HepG2 (cell line): ENCODE measurements around the gene FNDC7. TPM values are rescaled to one million over a fixed set of nuclear protein-coding genes. Genes with fewer than 3 reads are reported as not detected.

Source experiments
- ATAC-seq: fragments of 200-7000 bp; cut with Tn5 transposase; 3 replicates; pipeline ENCODE4 v1.9.1; 2020; ENCODE audit warnings: mild to moderate bottlenecking, moderate library complexity
- BruUV-seq: library from RNA; stranded (reverse); fragments of 400-500 nt; replicated peaks from 2 replicates; lab custom pipeline; 2021; lab: Mats Ljungman, UMichigan
- CTCF ChIA-PET: fragments of 300-600 bp; formaldehyde crosslinking; extraction: SDS; loops from one replicate; lab custom pipeline; 2021; ENCODE audit warnings: low total read pairs, inconsistent platforms, low intra/inter-chr PET ratio; lab: Yijun Ruan, JAX
- POLR2A ChIA-PET: fragments of 350-600 bp; sonication (Branson Sonifier 250); formaldehyde crosslinking; loops from one replicate; lab custom pipeline; 2020; ENCODE audit warnings: antibody characterized with exemption, inconsistent platforms; lab: Yijun Ruan, JAX
- DNase-seq: peaks from one replicate; pipeline ENCODE4 v3.0.0-alpha.2; 2015; ENCODE audit warnings: low spot score
- FAIRE-seq: peaks from 3 replicates; lab custom pipeline; 2011; peaks lifted over from hg19 to GRCh38; lab: Jason Lieb, UNC
- H2AFZ ChIP-seq: one replicate; pipeline ENCODE4 v1.6.1; 2011; ENCODE audit warnings: low read length, inconsistent platforms
- H3K27ac ChIP-seq: fragments of 300-600 bp; 3 replicates; pipeline ENCODE4 v1.8.0; 2011; ENCODE audit warnings: mixed run types, mild to moderate bottlenecking, mixed read lengths, low read length, inconsistent platforms; ENCODE audit not compliant: insufficient read depth; ENCODE audit errors: extremely low read length
- H3K27me3 ChIP-seq, 2 experiments: fragments of 200-600 bp in 1 of 2; 2 replicates in 1 of 2; 3 replicates in 1 of 2; pipeline versions ENCODE4 v1.6.0 to v1.8.0; 2011; ENCODE audit warnings: low read length in 2 of 2, mild to moderate bottlenecking in 2 of 2, moderate library complexity in 2 of 2, inconsistent platforms in 1 of 2; ENCODE audit not compliant: insufficient read depth in 2 of 2, control insufficient read depth in 1 of 2
- H3K36me3 ChIP-seq, 2 experiments: fragments of 200-600 bp in 1 of 2; replicated peaks in 1 of 2; 2 replicates in 1 of 2; 3 replicates in 1 of 2; pipeline versions ENCODE4 v1.5.1 to v1.8.0; 2011; ENCODE audit warnings: low read length in 2 of 2, inconsistent platforms in 1 of 2; ENCODE audit not compliant: insufficient read depth in 2 of 2, control insufficient read depth in 1 of 2
- H3K4me1 ChIP-seq: 2 replicates; pipeline ENCODE4 v1.5.1; 2012; ENCODE audit warnings: low read length, inconsistent platforms; ENCODE audit not compliant: insufficient read depth
- H3K4me2 ChIP-seq: 2 replicates; pipeline ENCODE4 v1.6.0; 2011; ENCODE audit warnings: low read depth, low read length, inconsistent platforms
- H3K4me3 ChIP-seq, 3 experiments: fragments of 200-600 bp in 1 of 3; sonication (generic), shearing (Covaris generic) in 1 of 3; replicated peaks in 1 of 3; 2 replicates each; pipeline ENCODE4 v1.5.1; 2011 to 2016; ENCODE audit warnings: low read length in 3 of 3, inconsistent platforms in 2 of 3, low read depth in 2 of 3, mild to moderate bottlenecking in 2 of 3, control low read depth in 1 of 3, mixed read lengths in 1 of 3; ENCODE audit not compliant: insufficient read depth in 1 of 3
- H3K79me2 ChIP-seq: one replicate; pipeline ENCODE4 v1.6.1; 2011; ENCODE audit warnings: low read length, inconsistent platforms; ENCODE audit not compliant: insufficient read depth
- H3K9ac ChIP-seq: 2 replicates; pipeline ENCODE4 v1.6.0; 2011; ENCODE audit warnings: mild to moderate bottlenecking, low read depth, low read length, inconsistent platforms; ENCODE audit not compliant: insufficient read depth
- H3K9me3 ChIP-seq: 2 replicates; pipeline ENCODE4 v1.5.1; 2012; ENCODE audit warnings: mild to moderate bottlenecking, low read length
- H4K20me1 ChIP-seq: 2 replicates; pipeline ENCODE4 v1.6.0; 2011; ENCODE audit warnings: inconsistent platforms, mild to moderate bottlenecking, low read length, moderate library complexity; ENCODE audit not compliant: insufficient read depth
- ARHGAP35 ChIP-seq: sonication (generic); formaldehyde crosslinking; IDR thresholded peaks from 2 replicates; pipeline ENCODE4 v1.9.0; 2022; ENCODE audit warnings: mild to moderate bottlenecking, inconsistent platforms, moderate library complexity, missing genetic modification reagents, borderline replicate concordance
- CREM ChIP-seq, 2 experiments: sonication (generic) in 1 of 2; formaldehyde crosslinking in 1 of 2; IDR thresholded peaks; 2 replicates each; pipeline versions ENCODE4 v1.4.0 to v1.6.1; 2016 to 2020; ENCODE audit warnings: antibody characterized with exemption in 1 of 2, mild to moderate bottlenecking in 1 of 2, missing genetic modification reagents in 1 of 2
- HNF4A ChIP-seq: sonication (generic); formaldehyde crosslinking; IDR thresholded peaks from 2 replicates; pipeline ENCODE4 v1.4.0; 2020; ENCODE audit warnings: missing genetic modification reagents
- IRF1 ChIP-seq: sonication (generic); formaldehyde crosslinking; IDR thresholded peaks from 2 replicates; pipeline ENCODE4 v1.4.0; 2020; ENCODE audit warnings: low read depth, mild to moderate bottlenecking, missing genetic modification reagents
- MBD4 ChIP-seq: IDR thresholded peaks from 2 replicates; pipeline ENCODE4 v1.6.1; 2012; ENCODE audit warnings: low read length, inconsistent platforms, borderline replicate concordance
- MXI1 ChIP-seq: IDR thresholded peaks from 3 replicates; pipeline ENCODE4 v1.6.1; 2012; ENCODE audit warnings: low read depth, low read length, inconsistent platforms, borderline replicate concordance
- NR2F1 ChIP-seq, 2 experiments: fragments of 450-650 bp in 1 of 2; formaldehyde crosslinking in 1 of 2; IDR thresholded peaks; 2 replicates each; pipeline versions ENCODE4 v1.5.0 to v1.6.1; 2016 to 2020; ENCODE audit warnings: mild to moderate bottlenecking in 1 of 2, missing compliant biosample characterization in 1 of 2, missing genetic modification reagents in 1 of 2, moderate library complexity in 1 of 2
- ZNF124 ChIP-seq: sonication (generic); formaldehyde crosslinking; IDR thresholded peaks from 2 replicates; pipeline ENCODE4 v1.4.0; 2020; ENCODE audit warnings: missing genetic modification reagents
- ZNF318 ChIP-seq: sonication (generic); formaldehyde crosslinking; IDR thresholded peaks from 2 replicates; pipeline ENCODE4 v1.4.0; 2020; ENCODE audit warnings: mild to moderate bottlenecking, missing genetic modification reagents
- ZNF550 ChIP-seq: sonication (generic); formaldehyde crosslinking; IDR thresholded peaks from 2 replicates; pipeline ENCODE4 v1.4.0; 2020; ENCODE audit warnings: mild to moderate bottlenecking, missing genetic modification reagents, borderline replicate concordance
- ZNF782 ChIP-seq: sonication (generic); formaldehyde crosslinking; IDR thresholded peaks from 2 replicates; pipeline ENCODE4 v1.4.0; 2020; ENCODE audit warnings: missing genetic modification reagents, mild to moderate bottlenecking, borderline replicate concordance
- ZNF784 ChIP-seq: sonication (generic); formaldehyde crosslinking; IDR thresholded peaks from 2 replicates; pipeline ENCODE4 v1.5.1; 2020; ENCODE audit warnings: missing genetic modification reagents, mild to moderate bottlenecking, borderline replicate concordance
- WGBS: methylation state at CpG from one replicate; pipeline ENCODE4 v1.1.6; 2017; ENCODE audit warnings: low lambda C conversion rate; 5-methylcytosine and 5-hydroxymethylcytosine counted together
- in situ Hi-C: cut with HindIII; loops from 2 replicates; pipeline ENCODE4 v1.10.0; 2017; ENCODE audit warnings: low pct_unique_long_range_greater_than_20kb; ENCODE audit not compliant: extremely low pct_ligation_motif_present
- intact Hi-C: fragments of 100-400 bp; cut with micrococcal nuclease; formaldehyde crosslinking; loops from one replicate; pipeline ENCODE4 v1.10.0; 2022; ENCODE audit not compliant: unreplicated experiment
- polyA plus RNA-seq, 8 experiments: library from polyadenylated mRNA; depleted of rRNA in 3 of 8; stranded (reverse) in 7 of 8; unstranded in 1 of 8; fragments of >200 nt; fragmentation: Illumina TruSeq in 4 of 8; extraction: Trizol in 4 of 8; gene quantifications; 2 replicates each; pipeline versions ENCODE4 v1.2.1 to v1.2.3, GENCODE V29; 2011 to 2016; ENCODE audit warnings: low read depth in 4 of 8, missing spikeins in 1 of 8, mixed read lengths in 1 of 8; ENCODE audit not compliant: insufficient read depth in 1 of 8
- total RNA-seq, 5 experiments: library from RNA; depleted of rRNA; stranded (reverse); fragments of >200 nt; fragmentation: Illumina TruSeq; extraction: Trizol; gene quantifications; 2 replicates each; pipeline ENCODE4 v1.2.3, GENCODE V29; 2016; ENCODE audit warnings: low read depth in 1 of 5

FNDC7 gene
- total and polyA plus RNA-seq, 2 of the 13 experiments (the other 11 are each of a cell fraction or from before 2014, with no cell fraction given) = 0.03 TPM; not detected in 1

GRCh38 chr1:108758796-108759195, 46.1 kb downstream of the FNDC7 start (continued):
- TF ChIP-seq ZNF318 (CRISPR knock-in tag) (no peak), MXI1 (no peak)

GRCh38 chr1:108767115-108767514, 54.4 kb downstream of the FNDC7 start:
- Histone ChIP-seq H2AFZ (no peak overlapping the region), H3K36me3 (peaks cover 5 to 18% of the 10 kb centered on the region in 2 experiments; a peak in 3 of 5 replicates), H3K79me2 (no peaks in the 10 kb centered on the region), H3K9ac (no peak overlapping the region), H4K20me1 (no peaks in the 10 kb centered on the region), H3K9me3 (no peaks in the 10 kb centered on the region), H3K27me3 (no peaks in the 10 kb centered on the region), H3K27ac (no peak overlapping the region), H3K4me2 (no peak overlapping the region), H3K4me1 (no peaks in the 10 kb centered on the region), H3K4me3 (no peak overlapping the region)
- 100% methylated on average over 1 of the region's 1 CpG for WGBS
- DNase-seq = no peak
- BruUV-seq = no TSS peak
- CTCF ChIA-PET = no interaction called here
- ATAC-seq = no peak
- FAIRE-seq = no peak
- intact Hi-C loops = no loop called here
- in situ Hi-C loops = no loop called here
- POLR2A ChIA-PET = no interaction called here
- no peak for TF ChIP-seq ARHGAP35
- no peak for TF ChIP-seq ZNF124 (CRISPR knock-in tag)
- TF ChIP-seq NR2F1 (CRISPR knock-in tag; IDR thresholded peaks at IDR 0.05) = no peak
- TF ChIP-seq HNF4A = no peak
- no peak for TF ChIP-seq ZNF782 (CRISPR knock-in tag)
- TF ChIP-seq CREM (IDR thresholded peaks at IDR 0.05) = no peak
- TF ChIP-seq CREM (CRISPR knock-in tag; IDR thresholded peaks at IDR 0.05) = no peak
- no peak for TF ChIP-seq MBD4
- TF ChIP-seq ZNF550 = no peak
- no peak for TF ChIP-seq IRF1 (CRISPR knock-in tag)
- no peak for TF ChIP-seq ZNF784 (CRISPR knock-in tag)
